Muscle layer of colon (tissue), 2 donors: ENCODE measurements around the gene HCN4.

Experiments used
- H3K27ac ChIP-seq: one replicate; pipeline ENCODE4 v1.7.0; 2013; ENCODE audit warnings: low read depth, mild to moderate bottlenecking, low read length, moderate library complexity
- H3K27me3 ChIP-seq, 2 donors: one replicate each; pipeline ENCODE4 v1.7.0; 2013; ENCODE audit warnings: low read length in 2 of 2, mild to moderate bottlenecking in 2 of 2; ENCODE audit not compliant: insufficient read depth in 2 of 2, control insufficient read depth in 1 of 2
- H3K36me3 ChIP-seq: one replicate; pipeline ENCODE4 v1.7.0; 2013; ENCODE audit warnings: mild to moderate bottlenecking, low read length; ENCODE audit not compliant: insufficient read depth
- H3K4me1 ChIP-seq: one replicate; pipeline ENCODE4 v1.7.0; 2013; ENCODE audit warnings: mild to moderate bottlenecking, low read length; ENCODE audit not compliant: insufficient read depth
- H3K4me3 ChIP-seq, 2 donors: one replicate each; pipeline ENCODE4 v1.7.0; 2013; ENCODE audit warnings: low read length in 2 of 2, low read depth in 1 of 2, mild to moderate bottlenecking in 1 of 2, moderate library complexity in 1 of 2
- H3K9ac ChIP-seq: one replicate; pipeline ENCODE4 v1.7.0; 2013; ENCODE audit warnings: low read length
- H3K9me3 ChIP-seq: one replicate; pipeline ENCODE4 v1.7.0; 2013; ENCODE audit warnings: mild to moderate bottlenecking, low read length
- donor health status: abdominal sarcoma.
- donor health status: Adenocarcinoma of cecum.

Gene HCN4

DNA sequence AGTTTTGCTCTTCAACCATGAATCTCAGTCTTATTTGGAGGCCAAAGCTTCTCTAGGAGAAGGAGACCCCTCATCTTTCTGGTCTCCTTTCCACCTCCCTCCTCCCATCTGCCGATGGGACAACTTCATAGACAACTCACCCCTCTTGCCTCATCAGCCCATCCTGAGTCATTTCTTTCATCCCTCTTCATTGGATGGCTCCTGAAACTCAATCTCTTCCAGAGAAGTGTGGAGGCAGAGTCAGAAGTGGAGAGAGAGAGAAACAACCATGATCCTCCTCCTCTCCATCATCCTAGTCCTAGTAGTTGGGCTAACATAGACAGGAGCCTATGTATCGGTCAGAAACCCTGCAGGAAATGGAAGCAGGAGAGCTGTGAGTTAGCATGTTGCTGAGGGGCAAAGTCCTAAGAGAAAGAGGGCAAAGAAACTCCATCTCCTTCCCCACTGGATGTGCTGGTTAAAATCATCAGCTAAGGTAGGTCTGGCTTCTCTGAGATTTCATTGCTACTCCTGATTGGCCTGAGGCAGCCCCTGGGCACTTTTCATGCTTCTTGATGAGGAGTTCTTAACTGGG is 21.3 kb upstream of the HCN4 start:
- H3K9me3 ChIP-seq, result no peaks in the 10 kb centered on the region
- H3K36me3 ChIP-seq, result no peaks in the 10 kb centered on the region
- no peaks in the 10 kb centered on the region for H3K4me1 ChIP-seq
- no peak overlapping the region for H3K9ac ChIP-seq
- no peak overlapping the region for H3K4me3 ChIP-seq
- no peak overlapping the region for H3K27ac ChIP-seq
- peaks cover 0 to 8% of the 10 kb centered on the region in 2 donors for H3K27me3 ChIP-seq

DNA sequence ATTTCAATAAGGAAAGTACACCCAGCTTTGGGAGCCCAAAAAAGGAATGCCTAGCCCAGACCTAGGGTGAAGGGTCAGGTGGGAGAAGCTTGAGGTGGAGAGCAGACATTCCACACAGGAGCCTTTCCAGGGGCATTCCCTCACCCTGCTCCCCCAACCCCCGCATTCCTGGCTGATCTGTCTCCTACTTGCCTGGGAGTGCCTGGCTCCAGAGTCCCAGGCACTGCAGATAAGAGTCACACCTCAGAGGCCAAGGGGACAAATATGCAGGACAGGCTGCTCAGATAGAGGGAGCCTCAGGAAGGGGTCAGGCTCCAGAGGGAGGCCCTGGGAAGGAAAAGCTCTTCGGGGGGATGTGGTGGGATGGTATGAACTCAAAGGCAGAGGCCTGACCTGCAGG is 20.8 kb upstream of the HCN4 start:
- peaks cover 0 to 8% of the 10 kb centered on the region in 2 donors for H3K27me3 ChIP-seq
- no peaks in the 10 kb centered on the region for H3K9me3 ChIP-seq
- no peaks in the 10 kb centered on the region for H3K4me1 ChIP-seq
- no peaks in the 10 kb centered on the region for H3K36me3 ChIP-seq
- no peak overlapping the region for H3K27ac ChIP-seq
- no peak overlapping the region for H3K4me3 ChIP-seq
- no peak overlapping the region for H3K9ac ChIP-seq

DNA sequence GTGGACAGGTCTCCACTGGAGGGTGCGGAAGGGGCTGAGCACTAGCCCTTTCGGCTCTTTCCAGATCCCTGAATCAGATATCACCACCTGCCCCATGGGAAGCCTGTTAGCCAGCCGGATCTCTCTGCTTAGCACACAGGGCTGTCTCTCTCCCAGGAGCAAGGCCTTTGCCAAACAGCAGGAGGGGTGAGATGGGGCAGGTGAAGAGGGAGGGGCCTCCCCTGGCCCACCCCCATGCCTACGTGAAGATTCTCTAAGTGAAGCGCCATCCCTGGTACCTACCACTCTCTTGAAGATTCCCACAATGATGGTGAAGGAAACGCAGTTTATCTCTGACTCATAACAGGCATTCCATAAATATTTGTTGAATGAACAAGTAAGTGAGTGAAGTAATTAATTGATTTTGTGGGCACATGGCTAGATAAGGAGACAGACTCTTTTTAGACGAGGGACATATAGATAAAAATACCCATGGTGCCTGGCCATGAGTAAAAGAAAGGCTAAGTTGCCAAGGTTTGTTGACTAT is 19.6 kb upstream of the HCN4 start:
- H3K4me1 ChIP-seq, result no peaks in the 10 kb centered on the region
- no peak overlapping the region for H3K4me3 ChIP-seq
- no peak overlapping the region for H3K9ac ChIP-seq
- no peaks in the 10 kb centered on the region for H3K36me3 ChIP-seq
- no peak overlapping the region for H3K27ac ChIP-seq
- no peaks in the 10 kb centered on the region for H3K9me3 ChIP-seq
- peaks cover 0 to 4% of the 10 kb centered on the region in 2 donors for H3K27me3 ChIP-seq

DNA sequence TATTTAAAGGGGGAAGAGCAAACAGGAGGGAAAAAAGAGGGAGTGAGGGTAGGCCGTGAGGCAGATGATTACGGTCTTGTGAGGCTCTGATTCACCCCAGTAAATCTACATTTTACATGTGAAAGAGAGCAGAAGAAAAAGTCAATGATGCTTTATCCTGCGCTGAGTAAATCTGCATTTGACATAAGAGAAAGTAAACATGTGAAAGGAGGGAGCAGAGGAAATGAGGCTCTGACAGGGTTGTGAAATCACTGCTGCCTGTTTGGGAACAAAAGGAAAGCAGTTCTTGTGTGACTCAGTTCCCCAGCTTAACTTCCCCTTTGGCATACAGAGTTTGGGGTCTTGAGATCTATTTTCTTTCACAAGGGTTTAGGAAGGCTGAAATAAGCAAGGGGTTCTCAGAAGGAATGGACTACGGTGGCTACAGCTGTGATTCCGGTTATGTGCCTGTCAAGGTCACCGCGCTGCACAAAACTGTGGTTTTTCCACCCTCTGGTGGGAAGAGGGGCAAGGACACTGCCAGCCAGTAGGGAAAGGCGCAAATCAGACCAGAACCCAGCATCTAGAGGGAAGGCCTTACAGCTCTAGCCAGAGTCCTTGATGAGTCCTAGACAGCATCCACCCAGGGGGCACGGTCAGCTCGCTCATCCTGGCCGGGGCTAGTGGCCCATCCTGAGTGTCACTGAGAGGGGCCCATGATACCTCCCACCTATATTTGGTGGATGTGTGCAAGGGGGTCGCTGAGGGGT is 18.9 kb upstream of the HCN4 start:
- Histone ChIP-seq H3K4me1 (no peaks in the 10 kb centered on the region), H3K9ac (no peak overlapping the region), H3K27me3 (peaks cover 0 to 4% of the 10 kb centered on the region in 2 donors), H3K36me3 (no peaks in the 10 kb centered on the region), H3K9me3 (no peaks in the 10 kb centered on the region), H3K4me3 (no peak overlapping the region), H3K27ac (no peak overlapping the region)

DNA sequence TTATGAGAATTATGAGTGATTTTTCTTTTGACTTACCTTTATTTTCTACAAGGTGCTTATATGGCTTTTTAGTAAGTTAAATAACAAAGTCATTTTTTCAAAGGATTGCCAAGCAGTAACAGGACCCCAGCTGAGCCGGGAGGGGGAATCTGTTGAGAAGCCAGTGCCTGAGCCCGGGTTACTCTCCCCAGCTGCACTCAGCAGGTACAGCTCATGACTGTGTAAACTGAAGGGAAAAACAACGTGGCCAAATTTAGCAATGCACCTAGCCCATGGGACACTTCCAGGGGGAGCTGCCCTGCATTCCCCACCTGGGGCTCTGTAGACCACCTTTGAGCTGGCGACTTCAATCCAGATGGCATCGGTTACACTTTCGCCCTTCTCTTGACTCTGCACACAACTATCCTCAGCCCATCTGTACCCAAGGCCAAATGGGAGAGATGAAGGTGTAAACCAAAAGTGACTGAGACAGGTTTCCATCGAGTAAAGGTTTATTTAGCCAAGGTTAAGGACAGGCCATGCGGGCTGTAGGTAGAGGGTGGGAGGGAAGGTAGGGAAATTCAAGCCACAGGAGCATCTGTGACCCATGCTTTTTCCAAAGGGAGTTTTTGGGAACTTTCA is 18.2 kb upstream of the HCN4 start:
- Histone ChIP-seq H3K9me3 (no peaks in the 10 kb centered on the region), H3K27ac (no peak overlapping the region), H3K4me3 (no peak overlapping the region), H3K9ac (no peak overlapping the region), H3K27me3 (peaks cover 0 to 4% of the 10 kb centered on the region in 2 donors), H3K36me3 (no peaks in the 10 kb centered on the region), H3K4me1 (no peaks in the 10 kb centered on the region)

GRCh38 chr15:73386238-73386637 is 17.5 kb upstream of the HCN4 start:
- no peak overlapping the region for H3K9ac ChIP-seq
- no peaks in the 10 kb centered on the region for H3K36me3 ChIP-seq
- H3K9me3 ChIP-seq, result no peaks in the 10 kb centered on the region
- no peaks in the 10 kb centered on the region for H3K4me1 ChIP-seq
- no peak overlapping the region for H3K27ac ChIP-seq
- H3K27me3 ChIP-seq, result peaks cover 0 to 4% of the 10 kb centered on the region in 2 donors
- no peak overlapping the region for H3K4me3 ChIP-seq

DNA sequence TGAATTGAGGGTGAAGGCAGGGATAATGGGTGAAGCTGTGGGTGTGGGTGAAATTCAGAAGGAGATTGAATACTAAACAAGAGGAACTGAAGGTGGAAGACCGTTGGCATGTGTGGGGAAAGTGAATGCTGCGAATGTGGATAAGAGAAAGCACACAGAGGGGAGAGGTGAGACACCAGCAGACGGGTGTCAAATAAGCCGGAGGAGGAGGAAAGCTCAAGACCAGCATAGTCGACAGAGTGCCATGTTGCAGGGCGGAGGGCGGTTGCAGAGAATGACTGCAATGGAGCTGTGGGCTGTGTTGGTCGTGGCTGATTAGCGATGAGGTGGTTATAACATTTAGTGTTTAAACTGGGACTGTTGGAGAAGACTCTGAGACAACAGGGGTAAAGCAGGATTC is 16.4 kb upstream of the HCN4 start:
- H3K4me1 ChIP-seq, result no peaks in the 10 kb centered on the region
- no peaks in the 10 kb centered on the region for H3K36me3 ChIP-seq
- no peak overlapping the region for H3K9ac ChIP-seq
- H3K9me3 ChIP-seq, result no peaks in the 10 kb centered on the region
- no peak overlapping the region for H3K4me3 ChIP-seq
- no peak overlapping the region for H3K27ac ChIP-seq
- no peaks in the 10 kb centered on the region for H3K27me3 ChIP-seq

GRCh38 chr15:73383310-73384189 is 14.8 kb upstream of the HCN4 start:
- Histone ChIP-seq H3K27ac (no peak overlapping the region), H3K4me3 (no peak overlapping the region), H3K36me3 (no peaks in the 10 kb centered on the region), H3K27me3 (peaks cover 0 to 4% of the 10 kb centered on the region in 2 donors), H3K9ac (no peak overlapping the region), H3K4me1 (no peaks in the 10 kb centered on the region), H3K9me3 (no peaks in the 10 kb centered on the region)

GRCh38 chr15:73382115-73382514 is 13.4 kb upstream of the HCN4 start:
- Histone ChIP-seq H3K9ac (no peak overlapping the region), H3K4me3 (no peak overlapping the region), H3K27me3 (peaks cover 0 to 4% of the 10 kb centered on the region in 2 donors), H3K27ac (no peak overlapping the region), H3K4me1 (no peaks in the 10 kb centered on the region), H3K9me3 (no peaks in the 10 kb centered on the region), H3K36me3 (no peaks in the 10 kb centered on the region)

DNA sequence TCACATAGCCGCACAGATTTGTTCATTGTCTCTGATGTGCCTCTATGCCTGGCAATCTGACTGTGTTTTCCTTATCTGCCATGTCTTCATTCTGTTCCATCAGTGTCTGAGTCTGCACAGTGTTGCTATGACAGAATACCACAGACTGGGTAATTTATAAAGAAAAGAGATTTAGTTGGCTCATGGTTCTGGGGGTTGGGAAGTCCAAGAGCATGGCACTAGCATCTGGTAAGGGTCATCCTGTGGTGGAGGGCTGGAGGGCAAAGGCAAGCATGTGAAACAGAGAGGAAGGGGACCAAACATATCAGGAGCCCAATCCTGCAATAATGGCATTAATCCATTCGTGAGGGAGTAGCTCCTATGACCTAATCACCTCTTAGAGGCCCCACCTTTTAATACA is 11.9 kb upstream of the HCN4 start:
- no peak overlapping the region for H3K9ac ChIP-seq
- peaks cover 0 to 4% of the 10 kb centered on the region in 2 donors for H3K27me3 ChIP-seq
- no peaks in the 10 kb centered on the region for H3K4me1 ChIP-seq
- no peaks in the 10 kb centered on the region for H3K9me3 ChIP-seq
- H3K27ac ChIP-seq, result no peak overlapping the region
- no peaks in the 10 kb centered on the region for H3K36me3 ChIP-seq
- H3K4me3 ChIP-seq, result no peak overlapping the region

GRCh38 chr15:73378089-73378488 is 9.3 kb upstream of the HCN4 start:
- H3K27me3 ChIP-seq, result peaks cover 4 to 11% of the 10 kb centered on the region in 2 donors
- H3K27ac ChIP-seq, result no peak overlapping the region
- H3K4me1 ChIP-seq, result no peaks in the 10 kb centered on the region
- H3K36me3 ChIP-seq, result no peaks in the 10 kb centered on the region
- no peak overlapping the region for H3K4me3 ChIP-seq
- no peak overlapping the region for H3K9ac ChIP-seq
- H3K9me3 ChIP-seq, result no peaks in the 10 kb centered on the region
